ENCODE results near the gene CYP46A1.

The CYP46A1 gene

DNA sequence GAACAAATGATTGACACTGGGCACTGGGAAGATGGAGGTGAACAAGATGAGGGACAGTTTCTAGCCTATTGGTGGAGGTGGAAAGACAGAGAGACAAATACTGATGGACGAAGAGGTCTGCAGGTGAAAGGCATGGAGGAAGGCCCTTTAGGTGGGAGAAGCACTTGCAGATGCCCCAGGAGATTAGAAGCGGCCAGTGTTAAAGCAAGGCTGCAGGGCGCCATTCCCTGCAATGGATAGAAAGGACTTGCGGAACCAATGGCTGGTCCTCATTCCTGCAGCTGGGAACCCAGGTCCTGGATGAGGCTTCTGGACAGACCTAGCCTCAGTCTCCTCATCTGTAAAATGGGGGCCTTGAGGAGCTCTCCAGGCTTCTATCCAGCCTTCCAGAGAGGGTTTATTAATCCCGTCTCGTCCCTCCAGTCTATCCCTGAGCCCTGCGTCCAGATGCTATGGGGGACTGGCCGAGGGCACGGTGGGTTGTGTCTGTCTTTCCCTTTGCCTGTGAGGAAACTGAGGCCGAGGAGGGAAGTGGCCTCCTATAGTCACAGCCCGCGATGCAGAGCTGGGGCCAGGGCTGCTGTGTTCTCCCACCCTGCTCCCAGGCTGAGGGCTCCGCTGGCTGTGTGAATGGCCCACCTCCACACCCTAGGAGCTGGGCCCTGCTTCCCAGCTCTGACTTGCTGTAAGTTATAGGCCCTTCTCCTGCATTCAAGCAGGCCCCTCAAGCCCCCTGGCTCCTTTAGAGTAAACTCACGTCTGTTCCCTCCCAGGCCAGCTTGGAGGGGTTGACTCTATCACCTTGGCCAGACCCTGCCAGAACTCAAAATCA lies 33.0 kb downstream of the CYP46A1 start:
- DNase-seq = no peak

DNA sequence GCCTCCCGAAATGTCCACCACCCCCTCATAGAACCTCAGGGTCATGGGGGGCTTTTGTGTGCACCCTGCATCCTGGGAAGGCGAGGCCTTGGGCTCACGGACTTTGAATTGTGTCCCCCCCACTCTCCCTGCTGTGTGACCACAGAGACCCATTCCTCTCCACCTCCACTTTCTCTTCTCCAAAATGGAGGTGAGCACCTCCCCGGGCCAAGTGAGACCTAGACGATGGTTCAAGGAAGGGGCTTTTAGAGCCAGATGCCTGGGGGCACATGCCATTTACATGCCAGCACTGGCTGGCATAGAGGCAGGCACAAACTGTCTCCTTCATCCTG lies 33.5 kb downstream of the CYP46A1 start:
- DNase-seq = no peak

DNA sequence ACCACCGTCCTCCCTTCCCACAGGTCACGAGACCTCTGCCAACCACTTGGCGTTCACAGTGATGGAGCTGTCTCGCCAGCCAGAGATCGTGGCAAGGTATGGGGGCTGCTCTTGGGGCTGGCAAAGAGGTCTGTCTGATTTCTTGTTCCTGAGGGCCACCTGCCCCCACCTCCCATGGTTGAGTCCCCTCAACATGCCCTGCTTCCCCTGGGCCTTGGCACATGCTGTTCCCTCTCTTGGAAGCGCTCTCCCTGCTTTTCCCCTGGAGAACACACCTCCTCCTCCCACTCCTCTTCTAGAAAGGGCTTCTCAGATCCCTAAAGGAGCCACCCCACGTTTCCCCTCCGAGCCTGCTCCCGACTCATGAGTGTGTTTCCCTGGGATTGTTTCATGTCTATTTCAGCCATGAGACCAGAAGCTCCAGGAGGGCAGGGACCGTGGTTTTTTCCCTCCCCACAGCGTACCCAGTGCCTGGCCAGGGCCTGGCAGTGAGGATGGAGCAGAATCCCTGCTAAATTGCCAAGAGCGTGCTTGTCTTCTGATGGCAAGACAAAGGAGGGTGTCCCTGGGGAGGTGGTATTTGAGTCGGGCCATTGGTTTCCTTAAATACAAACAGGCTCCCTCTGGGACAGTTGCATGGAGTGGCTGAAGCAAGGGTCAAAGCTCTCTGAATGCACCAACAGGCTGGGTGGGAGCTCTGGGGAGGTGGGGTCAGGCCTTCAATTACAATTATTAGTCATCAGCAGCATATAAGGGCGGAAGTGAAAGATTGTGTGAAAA lies 34.1 kb downstream of the CYP46A1 start:
- no peak for DNase-seq

DNA sequence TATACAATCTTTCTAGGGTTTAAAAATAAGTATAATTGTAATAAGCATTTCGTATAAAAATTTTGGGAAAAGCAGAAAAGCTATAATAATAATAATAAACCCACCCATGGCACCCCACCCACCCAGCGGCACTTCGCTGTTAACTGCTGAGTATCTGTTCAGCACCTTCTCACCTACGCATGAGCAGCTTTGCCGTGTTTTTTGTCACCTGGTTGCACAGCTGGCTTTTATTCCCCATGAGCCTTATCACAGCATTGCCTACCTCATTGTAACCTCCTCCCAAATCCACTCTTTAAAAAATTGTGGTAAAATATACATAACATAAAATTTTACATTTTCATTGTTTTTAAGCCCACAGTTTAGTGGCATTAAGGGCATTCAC lies 34.7 kb downstream of the CYP46A1 start:
- no peak for DNase-seq

DNA sequence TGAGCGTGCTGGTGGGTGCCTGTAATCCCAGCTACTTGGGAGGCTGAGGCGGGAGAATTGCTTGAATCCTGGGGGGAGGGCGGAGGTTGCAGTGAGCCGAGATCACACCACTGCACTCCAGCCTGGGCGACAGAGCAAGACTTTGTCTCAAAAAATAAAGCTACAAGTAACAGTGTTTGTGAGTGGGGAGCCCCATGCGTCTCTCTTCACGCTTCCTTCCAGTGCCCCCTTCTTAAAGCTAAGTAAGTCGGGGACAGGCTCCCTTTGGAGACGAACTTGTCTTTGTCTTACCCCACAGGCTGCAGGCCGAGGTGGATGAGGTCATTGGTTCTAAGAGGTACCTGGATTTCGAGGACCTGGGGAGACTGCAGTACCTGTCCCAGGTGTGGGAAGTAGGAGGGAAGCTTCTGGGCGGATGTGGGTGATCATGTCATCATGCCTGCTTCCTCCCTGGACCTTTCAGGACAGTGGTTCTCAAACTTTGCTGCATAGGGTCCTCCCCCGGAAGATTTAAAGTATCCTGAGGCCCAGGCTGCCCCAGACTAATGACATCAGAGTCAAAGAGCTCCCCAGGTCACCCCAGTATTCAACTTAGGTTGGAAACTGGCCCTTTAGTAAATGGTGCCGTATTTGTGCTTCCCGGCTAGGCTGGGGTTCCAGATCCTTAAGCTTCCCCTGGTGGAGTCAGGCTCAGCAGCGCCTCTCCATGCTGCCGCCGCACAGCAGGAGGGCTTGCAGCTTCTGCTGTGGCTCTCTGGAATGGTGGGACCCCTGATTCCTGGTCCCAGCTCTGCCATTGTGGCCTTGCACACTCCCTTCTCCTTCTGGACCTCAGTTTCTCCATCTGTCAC lies 37.1 kb downstream of the CYP46A1 start:
- DNase-seq = no peak

DNA sequence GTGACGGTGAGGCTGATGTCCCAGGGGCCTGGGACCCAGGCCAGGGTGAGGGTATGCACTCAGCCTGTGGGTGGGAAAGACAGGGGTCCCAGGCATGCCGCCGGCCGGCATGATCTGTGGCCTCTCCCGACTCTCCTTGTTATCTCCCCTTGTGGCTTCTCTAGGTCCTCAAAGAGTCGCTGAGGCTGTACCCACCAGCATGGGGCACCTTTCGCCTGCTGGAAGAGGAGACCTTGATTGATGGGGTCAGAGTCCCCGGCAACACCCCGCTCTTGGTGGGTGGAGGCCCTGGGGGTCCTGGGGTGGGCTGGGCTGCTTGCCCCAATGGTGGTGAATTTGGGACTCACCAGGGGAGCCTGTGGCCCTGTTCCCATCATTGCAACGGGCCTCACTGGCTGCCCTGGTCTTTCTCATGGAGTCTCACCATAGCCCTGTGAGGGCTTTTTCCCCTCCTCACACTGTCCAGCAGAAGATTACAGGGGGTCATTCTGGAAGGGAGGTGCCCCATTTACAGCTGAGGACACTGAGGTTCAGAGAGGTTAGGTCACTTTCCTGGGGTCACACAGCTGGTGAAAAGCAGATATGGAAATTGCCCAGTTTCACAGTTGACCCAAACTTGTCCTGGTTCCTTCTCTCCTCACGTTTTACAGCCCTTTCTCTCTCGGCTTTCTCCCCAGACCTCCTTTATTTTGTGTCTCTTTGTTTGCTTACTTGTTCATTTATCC lies 37.9 kb downstream of the CYP46A1 start:
- no peak for DNase-seq

DNA sequence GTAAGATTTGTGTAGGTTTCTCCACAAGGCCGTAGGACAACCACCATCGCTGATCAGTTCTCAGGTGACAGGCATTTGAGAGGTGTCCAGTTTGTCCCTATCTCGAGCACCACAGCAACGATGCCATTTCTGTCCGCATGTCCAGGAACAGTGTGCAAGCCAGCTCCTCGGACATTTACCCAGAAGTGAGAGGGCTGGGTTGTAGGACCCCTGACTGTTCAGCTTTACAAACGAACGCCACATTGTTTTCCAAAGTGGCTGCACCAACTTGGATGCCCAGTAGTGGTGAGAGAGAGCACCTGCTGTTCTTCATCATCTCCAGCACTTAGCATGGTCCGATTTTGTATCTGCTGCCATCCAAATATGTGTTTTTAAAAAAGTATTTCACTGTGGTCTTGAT lies 38.6 kb downstream of the CYP46A1 start:
- no peak for DNase-seq

DNA sequence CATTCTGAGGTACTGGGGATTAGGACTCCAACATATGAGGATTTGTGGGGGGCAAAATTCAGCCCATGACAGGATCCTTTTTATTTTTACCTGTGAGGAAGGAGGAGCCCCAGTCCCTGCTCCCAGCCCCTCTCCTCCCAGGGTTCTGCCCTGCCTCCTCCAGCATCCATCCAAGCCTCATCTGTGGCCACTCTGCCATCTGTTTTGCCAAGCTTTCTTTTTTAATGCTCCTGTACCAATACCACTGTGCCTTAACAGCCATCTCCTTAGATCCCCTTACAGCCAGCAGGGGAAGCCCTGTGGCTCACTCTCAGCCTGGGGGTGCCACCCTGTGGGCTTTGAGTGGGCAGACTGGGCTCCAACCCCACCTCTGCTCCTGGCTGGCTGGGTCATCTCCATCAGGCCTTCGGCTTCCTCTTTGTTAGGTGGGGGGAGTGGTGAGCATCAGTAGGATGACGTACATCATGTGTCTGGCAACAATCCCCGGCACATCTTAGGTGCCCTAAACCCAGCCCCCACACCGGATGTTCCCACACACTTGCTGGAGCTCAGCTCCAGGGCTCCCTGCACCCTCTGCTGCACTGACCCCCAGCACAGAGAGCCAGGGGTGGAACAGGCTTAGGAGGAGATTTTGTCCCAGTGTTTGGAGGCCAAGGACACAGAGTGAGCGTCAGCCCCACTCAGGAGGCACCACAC lies 40.2 kb downstream of the CYP46A1 start:
- no peak for DNase-seq

DNA sequence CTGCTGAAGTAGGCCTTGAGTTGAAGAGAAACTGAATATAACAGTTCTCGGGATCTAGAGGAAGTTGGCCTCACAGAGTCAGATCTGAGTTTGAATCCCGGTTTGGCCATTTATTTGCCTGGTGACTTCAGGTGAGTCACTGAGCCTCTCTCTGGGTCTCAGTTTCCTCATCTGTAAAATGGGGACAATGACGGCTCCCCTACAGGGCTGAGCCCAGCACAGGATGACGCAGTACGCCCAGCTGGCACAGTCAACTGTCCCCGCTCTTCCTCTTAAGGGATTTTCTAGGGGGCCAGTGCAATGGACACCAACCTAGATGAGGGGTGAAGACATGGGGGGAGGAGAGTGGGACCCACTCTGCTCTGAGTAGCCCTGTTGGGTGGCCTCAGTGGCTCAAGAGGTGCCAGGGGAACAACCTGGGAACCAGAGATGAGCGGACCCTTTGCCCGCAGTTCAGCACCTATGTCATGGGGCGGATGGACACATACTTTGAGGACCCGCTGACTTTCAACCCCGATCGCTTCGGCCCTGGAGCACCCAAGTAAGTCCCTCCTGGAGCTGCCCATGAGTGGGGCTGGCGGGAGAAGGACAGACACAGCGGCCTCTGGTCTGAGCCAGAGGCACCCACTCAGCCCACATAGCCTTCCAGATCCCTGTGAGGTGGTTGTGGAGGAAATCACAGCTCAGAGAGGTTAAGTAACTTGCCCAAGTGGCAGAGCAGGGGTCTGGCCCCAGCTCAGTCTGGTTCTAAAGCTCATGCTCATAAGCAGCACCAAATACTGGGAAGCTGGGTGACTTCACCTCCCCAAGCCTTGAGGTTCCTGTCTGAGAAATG lies 41.1 kb downstream of the CYP46A1 start:
- no peak for DNase-seq

DNA sequence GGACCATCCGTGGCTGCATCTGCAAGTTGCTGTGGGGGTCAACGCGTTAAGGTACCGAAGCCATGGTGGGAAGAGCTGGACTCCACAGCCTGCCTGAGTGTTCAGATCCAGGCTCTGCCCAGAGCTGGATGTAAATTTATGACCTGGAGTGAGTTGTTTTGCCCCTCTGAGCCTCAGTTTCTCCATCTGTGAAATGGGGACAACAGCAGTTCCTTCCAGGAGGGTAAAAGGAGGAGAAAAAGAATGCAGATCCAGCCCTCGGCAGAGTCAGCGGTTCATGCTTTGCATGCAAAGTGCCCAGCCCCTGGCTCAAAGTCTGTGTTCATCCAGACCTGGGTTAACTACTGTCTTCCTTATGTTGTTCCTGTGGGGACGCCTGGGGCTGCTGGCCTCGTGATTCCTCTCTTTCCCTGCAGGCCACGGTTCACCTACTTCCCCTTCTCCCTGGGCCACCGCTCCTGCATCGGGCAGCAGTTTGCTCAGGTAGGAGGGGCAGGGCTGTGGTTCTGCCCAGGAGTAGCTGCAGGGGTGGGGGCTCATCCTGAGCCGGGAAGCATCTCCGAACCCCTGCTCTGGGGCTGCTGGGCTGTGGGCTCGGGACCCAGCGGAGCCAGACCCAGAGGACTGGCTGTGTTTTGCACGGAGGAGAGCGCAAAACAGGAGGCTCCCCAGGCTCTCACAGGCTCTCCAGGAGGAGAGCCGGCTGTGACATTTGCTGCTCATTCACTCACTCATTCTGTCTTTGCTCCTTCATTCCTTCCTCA lies 41.9 kb downstream of the CYP46A1 start:
- no peak for DNase-seq

DNA sequence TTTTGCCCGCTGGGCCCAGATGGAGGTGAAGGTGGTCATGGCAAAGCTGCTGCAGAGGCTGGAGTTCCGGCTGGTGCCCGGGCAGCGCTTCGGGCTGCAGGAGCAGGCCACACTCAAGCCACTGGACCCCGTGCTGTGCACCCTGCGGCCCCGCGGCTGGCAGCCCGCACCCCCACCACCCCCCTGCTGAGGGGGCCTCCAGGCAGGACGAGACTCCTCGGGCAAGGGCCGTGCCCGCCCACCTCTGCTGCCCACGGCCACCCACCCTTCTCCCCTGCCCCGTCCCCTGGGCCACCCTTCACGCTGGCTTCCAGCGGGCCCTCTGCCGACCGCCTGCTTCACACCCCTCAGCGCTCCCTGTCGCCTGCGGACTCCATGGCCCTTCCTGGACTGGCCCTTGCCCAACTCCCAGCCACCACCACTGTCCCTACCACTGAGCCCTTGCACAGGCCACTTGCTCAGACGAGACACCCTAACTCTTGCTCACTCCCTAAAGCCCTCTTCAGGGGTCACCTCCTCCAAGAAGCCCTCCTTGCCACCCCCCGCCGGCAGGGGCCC lies 42.5 kb downstream of the CYP46A1 start:
- DNase-seq = no peak

DNA sequence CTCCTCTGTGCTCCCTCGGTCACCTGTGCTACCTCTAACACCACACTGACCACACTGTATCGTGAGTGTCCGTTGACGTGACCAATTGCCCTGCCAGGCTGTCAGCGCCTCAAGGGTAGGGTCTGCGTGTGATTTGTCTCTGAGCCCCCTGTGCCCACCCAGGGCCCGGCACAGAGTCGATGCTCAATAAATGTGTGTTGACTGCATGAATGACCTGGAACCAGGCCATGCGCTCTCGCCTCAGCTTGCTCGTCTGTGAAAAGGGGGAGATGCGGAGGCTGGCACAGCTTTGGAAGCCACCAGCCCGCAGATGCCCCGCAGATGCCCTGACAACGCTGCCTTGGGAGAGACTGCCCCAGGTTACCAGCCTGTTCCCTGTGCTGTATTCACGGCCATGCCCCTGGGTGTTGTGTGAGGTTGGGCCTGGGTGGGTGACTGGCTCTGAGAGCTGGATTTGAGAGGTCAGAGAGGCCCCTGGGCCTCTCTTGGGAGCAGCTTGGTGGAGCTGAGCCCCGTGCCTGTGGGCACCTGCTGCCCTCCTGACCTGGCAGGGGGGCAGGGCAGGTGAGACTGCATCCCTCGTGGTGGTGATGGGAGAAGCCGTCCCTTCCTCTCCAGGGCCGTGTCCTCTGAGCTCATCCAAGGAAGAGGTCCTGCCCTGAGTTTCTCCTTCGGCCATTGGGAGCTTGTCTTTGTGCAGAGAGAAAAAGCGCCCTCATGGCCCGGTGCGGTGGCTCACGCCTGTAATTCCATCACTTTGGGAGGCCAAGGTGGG lies 43.2 kb downstream of the CYP46A1 start:
- no peak for DNase-seq

DNA sequence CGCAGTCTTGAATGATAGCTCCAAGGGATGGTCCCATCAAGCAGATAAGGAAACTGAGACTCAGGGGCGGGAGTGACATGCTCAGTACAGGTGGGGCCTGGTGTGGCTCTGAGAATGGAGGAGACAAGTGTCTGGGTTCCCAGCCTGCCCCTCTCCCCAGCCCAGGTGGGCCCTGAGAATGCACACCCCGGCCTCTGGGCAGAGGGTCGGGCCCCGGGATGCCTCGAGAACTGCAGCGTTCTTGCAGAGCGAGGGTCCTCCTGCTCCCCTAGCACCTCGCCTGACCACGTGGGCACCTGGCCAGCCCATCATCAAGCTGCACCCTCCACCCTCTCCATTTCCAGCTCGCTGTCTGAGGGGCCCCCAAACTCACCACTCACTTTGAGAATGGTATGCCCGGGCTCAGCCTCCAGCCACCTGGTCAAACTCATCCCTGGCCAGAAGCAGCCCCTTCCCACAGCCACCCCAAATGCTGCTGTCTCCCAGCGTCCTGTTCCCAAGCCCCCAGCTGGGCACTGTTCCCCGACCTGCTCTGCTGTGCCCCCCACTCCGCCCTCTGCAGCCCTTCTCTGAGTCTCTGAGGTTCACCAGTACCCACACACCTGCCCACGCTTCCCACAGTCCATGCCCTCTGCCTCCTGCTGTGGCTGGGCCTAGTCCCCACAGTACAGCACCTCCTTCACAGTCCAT lies 44.3 kb downstream of the CYP46A1 start:
- no peak for DNase-seq

DNA sequence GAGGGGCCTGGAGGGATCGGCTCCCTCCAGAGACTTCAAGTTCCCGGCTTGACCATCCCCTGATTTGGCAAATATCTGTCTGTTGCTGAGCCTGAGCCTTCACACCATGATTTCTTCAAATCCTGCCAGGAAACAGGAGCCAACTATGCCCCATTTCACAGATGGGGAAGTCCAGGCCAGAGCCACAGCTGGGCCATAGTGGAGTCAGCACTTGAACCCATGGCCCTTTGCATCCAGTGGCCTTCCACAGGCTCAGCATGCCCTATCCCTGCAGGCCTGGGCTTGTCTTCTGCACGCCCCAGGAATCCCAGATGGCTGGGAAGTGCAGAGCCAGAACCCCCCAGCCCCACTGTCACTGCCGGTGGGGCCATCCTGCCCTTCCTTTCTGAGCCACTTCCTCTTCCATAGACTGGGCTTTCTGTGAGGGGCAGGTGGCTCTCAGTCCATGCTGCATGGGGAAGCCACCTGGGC lies 44.9 kb downstream of the CYP46A1 start:
- no peak for DNase-seq

DNA sequence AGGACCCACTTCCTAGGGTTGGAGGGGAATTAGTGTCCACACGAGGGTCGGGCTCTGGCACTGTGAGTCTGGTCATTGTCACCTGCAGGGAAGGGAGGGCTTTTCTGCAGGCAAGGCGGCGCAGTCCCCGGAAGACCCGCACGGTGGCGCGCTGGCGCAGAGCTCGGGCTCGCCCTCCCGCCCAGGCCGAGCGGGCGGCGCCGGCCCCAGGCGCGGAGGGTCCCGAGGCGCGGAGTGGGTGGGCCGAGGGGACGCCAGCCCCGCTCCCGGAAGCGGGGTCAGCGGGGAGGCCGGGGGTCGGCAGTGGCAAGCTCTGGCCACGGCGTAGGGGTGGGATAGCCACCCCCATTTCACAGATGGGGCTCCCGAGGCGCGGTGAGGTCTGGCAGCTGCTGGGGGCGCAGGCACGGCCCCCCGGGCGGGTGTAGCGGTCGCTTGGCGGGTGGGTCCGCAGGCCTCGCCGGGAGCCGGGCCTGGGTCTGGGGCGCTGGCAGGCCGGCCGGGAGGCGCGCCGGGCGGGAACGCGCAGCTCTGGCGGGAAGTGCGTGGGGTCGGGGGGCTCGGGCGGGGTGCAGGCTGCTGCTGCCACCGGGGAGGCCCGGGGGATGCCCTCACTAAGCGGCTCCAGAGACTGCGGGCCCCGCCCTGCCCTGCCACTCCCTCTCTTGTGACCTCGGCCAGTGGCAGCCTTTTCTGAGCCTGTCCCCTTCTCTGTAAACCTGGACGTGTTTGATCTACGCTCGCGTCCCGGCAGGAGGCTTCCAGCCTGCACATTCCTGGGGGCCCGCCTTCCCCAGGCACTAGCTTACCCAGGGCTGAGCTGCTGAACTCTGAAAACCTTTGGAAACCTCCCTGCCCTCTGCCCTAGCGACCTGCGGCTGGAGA lies 46.1 kb downstream of the CYP46A1 start:
- DNase-seq = peak; percentile 23 to 57 (median 30)

DNA sequence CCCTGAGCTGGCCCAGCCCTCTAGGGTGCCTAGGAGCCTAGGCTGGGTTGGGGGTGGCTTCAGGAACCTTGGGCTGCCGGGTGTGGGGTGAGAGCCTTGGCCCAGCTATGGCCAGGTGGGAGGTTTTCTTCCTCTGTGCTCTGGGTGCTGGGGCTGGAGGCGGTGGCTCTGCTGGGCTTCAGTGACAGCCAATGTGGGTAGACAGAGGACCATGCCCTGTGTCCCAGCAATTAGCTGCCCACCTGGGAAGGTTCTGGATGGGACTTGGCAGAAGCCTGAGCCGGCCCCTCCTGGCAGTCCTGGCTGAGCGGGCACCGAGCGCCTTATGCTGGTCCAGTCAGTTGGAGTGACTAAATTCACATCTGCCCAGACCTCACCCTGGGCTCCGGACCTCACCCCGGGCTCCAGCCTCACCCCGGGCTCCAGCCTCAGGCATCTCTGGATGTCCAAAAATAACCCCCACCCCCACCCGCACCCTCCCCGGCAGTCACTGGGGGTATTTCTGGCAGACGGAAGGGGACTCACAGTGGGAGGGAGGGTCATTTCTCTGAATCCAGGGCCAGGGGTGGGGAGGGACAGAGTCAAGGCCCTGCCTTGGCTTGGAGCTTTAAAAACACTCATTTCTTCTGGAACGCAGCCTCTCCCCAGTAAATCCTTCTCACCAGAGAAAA lies 46.9 kb downstream of the CYP46A1 start:
- DNase-seq = no peak
